Heart right ventricle (tissue), 16 donors: Measurements from ENCODE around the gene RPS6KC1. TPM values are rescaled to one million over a fixed set of nuclear protein-coding genes. Genes with fewer than 3 reads are reported as not detected.

Source experiments
- ATAC-seq, 8 donors: fragments of 200-7000 bp; cut with Tn5 transposase; one replicate each; pipeline ENCODE4 v1.9.1; 2020; ENCODE audit warnings: mild to moderate bottlenecking in 8 of 8, moderate library complexity in 8 of 8, moderate number of reproducible peaks in 1 of 8
- DNase-seq, 2 donors: peaks; one replicate each; pipeline ENCODE4 v3.0.0-alpha.2; 2020
- H3K27ac ChIP-seq, 10 donors: fragments of 200-600 bp; sonication (generic) in 2 of 10; one replicate each; pipeline versions ENCODE4 v1.5.0 to v1.8.0; 2020 to 2022; ENCODE audit warnings: mild to moderate bottlenecking in 3 of 10
- H3K27me3 ChIP-seq, 7 donors: fragments of 200-600 bp; one replicate each; pipeline ENCODE4 v1.8.0; 2021 to 2022; ENCODE audit warnings: mild to moderate bottlenecking in 2 of 7
- H3K36me3 ChIP-seq, 9 donors: fragments of 200-600 bp; sonication (generic) in 1 of 9; one replicate each; pipeline versions ENCODE4 v1.5.0 to v1.8.0; 2020 to 2022; ENCODE audit warnings: mild to moderate bottlenecking in 2 of 9
- H3K4me1 ChIP-seq, 9 donors: fragments of 200-600 bp; sonication (generic) in 1 of 9; one replicate each; pipeline versions ENCODE4 v1.5.0 to v1.8.0; 2020 to 2022; ENCODE audit warnings: mild to moderate bottlenecking in 4 of 9
- H3K4me3 ChIP-seq, 10 donors: fragments of 200-600 bp; sonication (generic) in 2 of 10; one replicate each; pipeline versions ENCODE4 v1.5.0 to v1.8.0; 2020 to 2022; ENCODE audit warnings: mild to moderate bottlenecking in 7 of 10, moderate library complexity in 2 of 10
- H3K9me3 ChIP-seq, 11 donors: fragments of 200-600 bp in 10 of 11; sonication (generic) in 2 of 11; one replicate each; pipeline versions ENCODE4 v1.5.0 to v1.8.0; 2013 to 2022; ENCODE audit warnings: mild to moderate bottlenecking in 2 of 11, control low read depth in 1 of 11, moderate library complexity in 1 of 11
- WGBS, 2 donors: extraction: QIAGEN DNeasy Blood & Tissue Kit; methylation state at CpG; one replicate each; pipeline ENCODE4 v1.1.7; 2013; ENCODE audit warnings: inconsistent platforms in 1 of 2; 5-methylcytosine and 5-hydroxymethylcytosine counted together
- intact Hi-C, 10 donors: fragments of 100-400 bp; cut with DNase I; formaldehyde crosslinking; loops; one replicate each; pipeline versions ENCODE4 v1.11.1 to v1.14.2; 2022
- polyA plus RNA-seq, 2 donors: library from polyadenylated mRNA; stranded (reverse); fragments of 200-250 nt; gene quantifications; one replicate each; pipeline ENCODE4 v1.2.3, GENCODE V29; 2013
- total RNA-seq, 10 donors: library from RNA; stranded (reverse); fragmentation: NEBNext Ultra II Directional in 3 of 10; extraction: Animal tissue kit (Norgen Biotek cat#: 25700) in 3 of 10; gene quantifications; one replicate each; pipeline versions ENCODE4 v1.2.1 to v1.2.4, GENCODE V29; 2021 to 2023
- TF ChIP-seq, protein P1 (sequence below), 9 donors: fragments of 200-600 bp; sonication (generic) in 2 of 9; IDR thresholded peaks; one replicate each; pipeline versions ENCODE4 v1.5.0 to v1.8.0; 2021 to 2022; ENCODE audit warnings: antibody characterized with exemption in 9 of 9, mild to moderate bottlenecking in 5 of 9, moderate library complexity in 1 of 9
- donor health status: Arrhythmogenic right ventricular cardiomyopathy.
- donor health status: ischemic (EF 13 %, LVEDD 7.1; RV severe dilation, severe dysfunction).
- donor health status: healthy with polysubstance abuse.
- donor health status: DM: no; HTN: yes; CAD: no.
- donor health status: DM: no; HTN: no; CAD: no.
- donor health status: ischemic (EF 25% LVEDD 6.9; RV normal size, moderate dysfunction).
- donor health status: ischemic (EF 25% LVEDD 5.7; RV mildly dilated, moderate dysfunction).
- donor health status: healthy.
- donor health status: DM: yes; HTN: yes; CAD: no.
- donor health status: Ischemic cardiomyopathy.
- donor health status: ischemic (EF 35%, LVEDD 5.7; RV mildly dilated, moderate dysfunction).
- donor health status: nonischemic (EF 11% LVEDD 7.7; RV severe dilation, severe dysfunction).
- donor health status: DM: yes; HTN: yes; CAD: no.
- donor health status: PGD.
- donor health status: ischemic (EF 29% LVEDD 5.4; RV normal size, mild dysfunction).
- donor health status: nonischemic (EF 23%, LVEDD 6.1; RV moderate dilation, normal function).

RPS6KC1 gene
- total and polyA plus RNA-seq, 12 donors, result 3.8 to 13.8 (median 10.3) TPM

DNA sequence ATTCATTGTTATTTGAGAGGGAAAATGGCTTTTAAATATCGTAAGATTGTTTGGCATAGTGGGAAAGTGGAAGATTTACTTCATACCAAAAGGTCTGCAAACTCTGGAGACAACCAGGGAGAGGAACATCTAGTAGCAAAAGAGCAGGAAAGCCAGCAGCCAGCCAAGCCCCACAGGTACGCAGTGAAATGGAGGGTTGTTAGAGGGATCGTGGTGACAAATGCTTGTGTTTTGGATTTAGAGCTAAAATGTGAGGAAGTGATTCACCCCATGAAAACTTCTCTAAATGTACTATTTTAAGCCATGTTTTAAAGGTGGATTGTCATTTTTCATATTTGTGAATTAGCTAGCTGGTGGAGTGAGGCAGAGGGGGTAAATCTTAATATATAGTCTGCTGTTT, 69.3 kb downstream of the RPS6KC1 start:
- no peak overlapping the region for H3K4me3 ChIP-seq
- ATAC-seq (no peak), DNase-seq (no peak)
- no peaks in the 10 kb centered on the region for H3K27me3 ChIP-seq
- H3K9me3 ChIP-seq, result no peaks in the 10 kb centered on the region
- no peak overlapping the region for H3K27ac ChIP-seq
- H3K4me1 ChIP-seq, result peaks cover 0 to 13% (median 6%) of the 10 kb centered on the region in 9 donors
- H3K36me3 ChIP-seq, result peaks cover 0 to 13% (median 0%) of the 10 kb centered on the region in 9 donors
- WGBS, 2 donors, result 91 to 92% methylated on average over 3 of the region's 3 CpGs
- TF ChIP-seq, protein P1, sequence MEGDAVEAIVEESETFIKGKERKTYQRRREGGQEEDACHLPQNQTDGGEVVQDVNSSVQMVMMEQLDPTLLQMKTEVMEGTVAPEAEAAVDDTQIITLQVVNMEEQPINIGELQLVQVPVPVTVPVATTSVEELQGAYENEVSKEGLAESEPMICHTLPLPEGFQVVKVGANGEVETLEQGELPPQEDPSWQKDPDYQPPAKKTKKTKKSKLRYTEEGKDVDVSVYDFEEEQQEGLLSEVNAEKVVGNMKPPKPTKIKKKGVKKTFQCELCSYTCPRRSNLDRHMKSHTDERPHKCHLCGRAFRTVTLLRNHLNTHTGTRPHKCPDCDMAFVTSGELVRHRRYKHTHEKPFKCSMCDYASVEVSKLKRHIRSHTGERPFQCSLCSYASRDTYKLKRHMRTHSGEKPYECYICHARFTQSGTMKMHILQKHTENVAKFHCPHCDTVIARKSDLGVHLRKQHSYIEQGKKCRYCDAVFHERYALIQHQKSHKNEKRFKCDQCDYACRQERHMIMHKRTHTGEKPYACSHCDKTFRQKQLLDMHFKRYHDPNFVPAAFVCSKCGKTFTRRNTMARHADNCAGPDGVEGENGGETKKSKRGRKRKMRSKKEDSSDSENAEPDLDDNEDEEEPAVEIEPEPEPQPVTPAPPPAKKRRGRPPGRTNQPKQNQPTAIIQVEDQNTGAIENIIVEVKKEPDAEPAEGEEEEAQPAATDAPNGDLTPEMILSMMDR (IDR thresholded peaks at IDR 0.05), result no peak
- intact Hi-C loops, result loop anchor here in 5 of 10 donors (5.0 to 10.0 kb wide), 3 partner anchors 124 to 1004 kb away; no protein-coding TSS in a partner anchor

DNA sequence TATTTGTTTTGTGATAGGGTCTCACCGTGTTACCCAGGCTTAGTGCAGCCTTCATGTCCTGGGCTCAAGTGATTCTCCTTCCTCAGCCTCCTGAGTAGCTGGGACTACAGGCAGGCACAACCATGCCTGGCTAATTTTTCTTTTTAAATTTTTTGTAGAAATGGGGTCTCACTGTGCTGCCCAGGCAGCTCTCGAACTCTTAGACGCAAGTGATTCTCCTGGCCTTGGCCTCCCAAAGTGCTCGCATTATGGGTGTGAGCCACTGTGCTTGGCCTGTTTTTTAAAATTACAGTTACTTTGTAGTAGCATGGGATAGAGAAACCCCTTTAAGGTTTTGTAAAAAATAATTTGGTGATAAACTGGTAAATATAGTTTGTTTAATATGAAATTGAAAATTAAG, 69.9 kb downstream of the RPS6KC1 start:
- Histone ChIP-seq H3K27me3 (no peaks in the 10 kb centered on the region), H3K4me3 (no peak overlapping the region), H3K36me3 (peaks cover 0 to 13% (median 0%) of the 10 kb centered on the region in 9 donors), H3K4me1 (peaks cover 0 to 13% (median 6%) of the 10 kb centered on the region in 9 donors), H3K27ac (no peak overlapping the region), H3K9me3 (no peaks in the 10 kb centered on the region)
- no peak for DNase-seq
- TF ChIP-seq, protein P1 (IDR thresholded peaks at IDR 0.05), result no peak
- no peak for ATAC-seq
- WGBS, 2 donors, result 87 to 90% methylated on average over 4 of the region's 4 CpGs
- intact Hi-C loops, result loop anchor here in 5 of 10 donors (5.0 to 10.0 kb wide), 3 partner anchors 124 to 1004 kb away; no protein-coding TSS in a partner anchor

DNA sequence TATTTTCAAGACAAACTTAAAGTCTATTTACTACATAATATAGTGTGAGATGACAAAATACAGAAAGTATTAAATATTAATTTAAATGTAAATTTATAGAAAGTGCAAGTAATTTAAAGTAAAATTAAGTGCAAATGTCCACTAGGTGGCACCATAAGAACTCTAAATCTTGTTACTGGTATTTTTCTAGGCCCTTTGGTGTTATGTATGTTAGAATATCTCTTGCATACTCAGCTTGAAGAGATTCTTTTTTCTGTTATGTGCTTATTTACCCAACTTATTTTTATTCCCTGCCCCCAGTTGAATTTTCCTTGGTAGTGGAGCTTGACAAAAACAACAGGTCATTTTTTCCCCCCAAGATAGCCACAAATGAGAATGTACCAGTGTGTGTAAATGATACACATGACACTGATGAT, 71.5 kb downstream of the RPS6KC1 start:
- intact Hi-C loops, result loop anchor here in 5 of 10 donors (5.0 to 10.0 kb wide), 3 partner anchors 122 to 1002 kb away; no protein-coding TSS in a partner anchor
- ATAC-seq, result no peak
- no peak for DNase-seq

DNA sequence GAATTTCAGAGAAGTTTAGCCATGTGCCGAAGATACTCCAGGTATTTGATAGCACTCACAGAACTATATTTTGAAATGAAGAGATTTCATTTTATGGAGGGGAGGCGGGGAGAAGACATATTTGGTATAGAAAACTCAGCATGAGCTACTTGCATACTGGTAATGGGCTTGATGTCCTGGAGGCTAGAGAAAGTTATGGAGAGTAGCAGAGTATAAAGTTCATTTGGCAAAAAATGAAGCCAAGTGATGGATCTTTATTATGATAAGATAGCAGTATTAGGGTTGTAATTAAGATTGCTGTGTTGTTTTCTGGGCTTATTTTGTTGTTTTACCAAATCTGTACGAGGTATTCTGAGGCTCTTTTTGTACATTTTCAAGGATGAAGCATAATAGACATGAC, 72.0 kb downstream of the RPS6KC1 start:
- DNase-seq, result no peak

More for the DNA sequence above, 71.5 kb downstream of the RPS6KC1 start:
- Histone ChIP-seq H3K4me3 (no peak overlapping the region), H3K27me3 (no peaks in the 10 kb centered on the region), H3K9me3 (no peaks in the 10 kb centered on the region), H3K36me3 (peaks cover 0 to 13% (median 0%) of the 10 kb centered on the region in 9 donors), H3K4me1 (peaks cover 0 to 13% (median 6%) of the 10 kb centered on the region in 9 donors), H3K27ac (no peak overlapping the region)
- TF ChIP-seq, protein P1 (IDR thresholded peaks at IDR 0.05), result peak; percentile 36 to 74 (median 63)

More for the DNA sequence above, 72.0 kb downstream of the RPS6KC1 start:
- TF ChIP-seq, protein P1 (IDR thresholded peaks at IDR 0.05), result no peak
- no peak for ATAC-seq
- Histone ChIP-seq H3K9me3 (no peaks in the 10 kb centered on the region), H3K4me3 (no peak overlapping the region), H3K4me1 (peaks cover 0 to 13% (median 6%) of the 10 kb centered on the region in 9 donors), H3K27me3 (no peaks in the 10 kb centered on the region), H3K27ac (no peak overlapping the region), H3K36me3 (peaks cover 0 to 10% (median 0%) of the 10 kb centered on the region in 9 donors)
- WGBS, 2 donors, result 95 to 98% methylated on average over 3 of the region's 3 CpGs
- intact Hi-C loops, result loop anchor here in 5 of 10 donors (5.0 to 10.0 kb wide), 3 partner anchors 122 to 1002 kb away; no protein-coding TSS in a partner anchor
